C4-2B (cell line): ENCODE data around the gene GNAS-AS1.

Experiments used
- CTCF ChIP-seq: fragments of 450-650 bp; conservative IDR thresholded peaks from 2 replicates; pipeline ENCODE4 v1.5.1; 2017; ENCODE audit warnings: mild to moderate bottlenecking
- ZFX ChIP-seq: fragments of 450-650 bp; IDR thresholded peaks from 2 replicates; pipeline ENCODE4 v1.6.1; 2017

GRCh38 chr20:58868795-58869194, 18.1 kb upstream of the GNAS-AS1 start:
- TF ChIP-seq CTCF (no peak), ZFX (no peak)
